ENCODE measurements around the gene LYPLA2. TPM values are rescaled to one million over a fixed set of nuclear protein-coding genes. Genes with fewer than 3 reads are reported as not detected.

The LYPLA2 gene
- total and polyA plus RNA-seq, 2 donors (not counting 3 experiments of a cell fraction or from before 2014, with no cell fraction given), result 110 to 137 TPM

- FAIRE-seq (no peak), DNase-seq (ENCODE audit: low read depth, low spot score) (no peak)
- Histone ChIP-seq H2AFZ (ENCODE audit: low read depth, low read length) (no peak overlapping the region), H3K79me2 (ENCODE audit: control insufficient read depth, insufficient read depth, low read length) (no peaks in the 10 kb centered on the region), H3K4me3 (replicated peaks in 1 of 3; ENCODE audit: insufficient read depth in 1 of 3, low read depth in 1 of 3, low read length in 3 of 3) (no peak overlapping the region), H4K20me1 (replicated peaks; ENCODE audit: control insufficient read depth, extremely low read depth, insufficient read depth, low read length) (no peaks in the 10 kb centered on the region), H3K9ac (replicated peaks; ENCODE audit: extremely low read depth, insufficient read depth, low read length) (no peak overlapping the region), H3K4me1 (ENCODE audit: control insufficient read depth, extremely low read depth, insufficient read depth, low read length) (no peaks in the 10 kb centered on the region), H3K27me3 (ENCODE audit: control insufficient read depth in 2 of 2, insufficient read depth in 2 of 2, low read length in 2 of 2) (no peaks in the 10 kb centered on the region), H3K36me3 (ENCODE audit: control insufficient read depth in 2 of 2, extremely low read depth in 1 of 2, insufficient read depth in 2 of 2, low read length in 2 of 2) (peaks cover 0 to 19% of the 10 kb centered on the region in 2 experiments), H3K9me1 (replicated peaks; ENCODE audit: control insufficient read depth, extremely low read depth, insufficient read depth, low read length) (no peaks in the 10 kb centered on the region), H3K27ac (ENCODE audit: insufficient read depth, low read depth, low read length) (no peak overlapping the region), H3K4me2 (ENCODE audit: insufficient read depth, low read length) (no peak overlapping the region), H3K9me3 (replicated peaks; ENCODE audit: control insufficient read depth, insufficient read depth, low read length) (no peaks in the 10 kb centered on the region)
- intact Hi-C loops (cut with micrococcal nuclease), result no loop called here
- ChIA-PET POLR2A (interaction anchor here (1.7 kb wide), 1 partner anchor 9 kb away, joined by 5 read pairs; the partner anchor contains the start of gene HMGCL), CTCF (interaction anchor here (0.7 to 1.2 kb wide), 2 partner anchors 100 to 725 kb away, joined by 3 read pairs; no protein-coding TSS in a partner anchor)
- no TSS peak for BruUV-seq (replicated peaks)
- TF ChIP-seq POLR2AphosphoS5 (IDR thresholded peaks at IDR 0.05; ENCODE audit: insufficient read depth, low read depth, low read length) (no peak), CTCF (IDR thresholded peaks at IDR 0.05; ENCODE audit: extremely low read depth in 1 of 2, insufficient read depth in 1 of 2, low read depth in 1 of 2, low read length in 2 of 2) (no peak), GATA2 (IDR thresholded peaks at IDR 0.05; ENCODE audit: insufficient read depth, insufficient read length, low read depth, low read length) (no peak), FOS (IDR thresholded peaks at IDR 0.05; ENCODE audit: borderline replicate concordance, insufficient read depth, low read length) (no peak), MAX (IDR thresholded peaks at IDR 0.05; ENCODE audit: insufficient read depth, insufficient read length) (no peak), POLR2A (IDR thresholded peaks at IDR 0.05; ENCODE audit: low read depth, low read length) (no peak), EZH2 (IDR thresholded peaks at IDR 0.05; ENCODE audit: borderline replicate concordance, low read depth, low read length, severe bottlenecking) (no peak), MYC (IDR thresholded peaks at IDR 0.05; ENCODE audit: low read depth, low read length) (no peak), JUN (IDR thresholded peaks at IDR 0.05; ENCODE audit: borderline replicate concordance, insufficient read depth, insufficient read length, low read depth) (no peak)
- dilution Hi-C loops (cut with MboI; ENCODE audit: extremely low pct_ligation_motif_present, low sequenced_read_pairs), result no loop called here
Observed at GRCh38 chr1:23816361-23816760, 25.4 kb downstream of the LYPLA2 start.
